GM12878 (cell line): ENCODE measurements around the gene ESYT2. TPM values are rescaled to one million over a fixed set of nuclear protein-coding genes. Genes with fewer than 3 reads are reported as not detected.

Source experiments
- ATAC-seq: fragments of 200-7000 bp; cut with Tn5 transposase; 3 replicates; pipeline ENCODE4 v1.9.1; 2020; ENCODE audit warnings: mild to moderate bottlenecking, moderate library complexity
- BruUV-seq: library from RNA; stranded (reverse); fragments of 400-500 nt; replicated peaks from 2 replicates; lab custom pipeline; 2021; lab: Mats Ljungman, UMichigan
- CTCF ChIA-PET: fragments of 300-600 bp; sonication (Branson Sonifier 250); formaldehyde crosslinking; extraction: SDS; loops from one replicate; lab custom pipeline; 2021; ENCODE audit warnings: inconsistent platforms; lab: Yijun Ruan, JAX
- POLR2A ChIA-PET: fragments of 350-600 bp; formaldehyde crosslinking; extraction: SDS; loops from one replicate; lab custom pipeline; 2021; ENCODE audit warnings: inconsistent platforms; lab: Charles Lee
- RAD21 ChIA-PET: fragments of 300-600 bp; sonication (Branson Sonifier 250); formaldehyde crosslinking; loops from one replicate; lab custom pipeline; 2023; ENCODE audit warnings: antibody characterized with exemption; ENCODE audit not compliant: unreplicated experiment; lab: Charles Lee
- SMC1A ChIA-PET: fragments of 300-600 bp; sonication (Branson Sonifier 250); formaldehyde crosslinking; loops from one replicate; lab custom pipeline; 2023; ENCODE audit not compliant: unreplicated experiment, uncharacterized antibody; lab: Charles Lee
- DNase-seq: peaks from one replicate; pipeline ENCODE4 v3.0.0-alpha.2; 2011; ENCODE audit warnings: low read depth, low spot score
- FAIRE-seq: peaks from 3 replicates; lab custom pipeline; 2011; peaks lifted over from hg19 to GRCh38; lab: Jason Lieb, UNC
- H2AFZ ChIP-seq: 2 replicates; pipeline ENCODE4 v1.6.0; 2011; ENCODE audit warnings: low read depth, low read length, control low read depth; ENCODE audit not compliant: control insufficient read depth
- H3K27ac ChIP-seq: 2 replicates; pipeline ENCODE4 v1.5.1; 2011; ENCODE audit warnings: control low read depth; ENCODE audit not compliant: control insufficient read depth, insufficient read depth
- H3K27me3 ChIP-seq, 2 experiments: replicated peaks in 1 of 2; 2 replicates each; pipeline versions ENCODE4 v1.6.0 to v1.6.1; 2011; ENCODE audit warnings: low read length in 1 of 2; ENCODE audit not compliant: control insufficient read depth in 2 of 2, insufficient read depth in 2 of 2
- H3K36me3 ChIP-seq, 2 experiments: 2 replicates each; pipeline ENCODE4 v1.5.1; 2011; ENCODE audit warnings: low read length in 1 of 2; ENCODE audit not compliant: control insufficient read depth in 2 of 2, insufficient read depth in 2 of 2
- H3K4me1 ChIP-seq: 2 replicates; pipeline ENCODE4 v1.6.1; 2011; ENCODE audit warnings: mild to moderate bottlenecking, low read length, moderate library complexity, mixed read lengths; ENCODE audit not compliant: control insufficient read depth, insufficient read depth
- H3K4me2 ChIP-seq: 2 replicates; pipeline ENCODE4 v1.6.0; 2011; ENCODE audit warnings: control low read depth; ENCODE audit not compliant: control insufficient read depth, insufficient read depth
- H3K4me3 ChIP-seq: fragments of 200-600 bp; sonication (generic); 2 replicates; pipeline ENCODE4 v1.5.1; 2016
- H3K79me2 ChIP-seq: 2 replicates; pipeline ENCODE4 v1.6.0; 2011; ENCODE audit warnings: low read length; ENCODE audit not compliant: control insufficient read depth, insufficient read depth
- H3K9ac ChIP-seq: 2 replicates; pipeline ENCODE4 v1.8.0; 2011; ENCODE audit warnings: low read length, control low read depth, mixed read lengths; ENCODE audit not compliant: control insufficient read depth, insufficient read depth
- H3K9me3 ChIP-seq: replicated peaks from 3 replicates; pipeline ENCODE4 v1.5.1; 2011; ENCODE audit warnings: mild to moderate bottlenecking, low read length; ENCODE audit not compliant: control insufficient read depth, insufficient read depth
- H4K20me1 ChIP-seq: 2 replicates; pipeline ENCODE4 v1.6.0; 2011; ENCODE audit not compliant: control insufficient read depth, insufficient read depth
- CBX5 ChIP-seq: sonication (generic); IDR thresholded peaks from 2 replicates; pipeline ENCODE4 v1.6.1; 2016; ENCODE audit warnings: low read depth, moderate library complexity, mild to moderate bottlenecking, inconsistent platforms
- DPF2 ChIP-seq: fragments of 450-650 bp; IDR thresholded peaks from 2 replicates; pipeline ENCODE4 v1.6.1; 2017; ENCODE audit warnings: mild to moderate bottlenecking
- EP300 ChIP-seq, 2 experiments: fragments of 150-350 bp in 1 of 2; IDR thresholded peaks; 2 replicates each; pipeline ENCODE4 v1.6.1; 2011 to 2012; ENCODE audit warnings: low read depth in 2 of 2, low read length in 2 of 2, borderline replicate concordance in 1 of 2, improper control_type of control experiment in 1 of 2, inconsistent platforms in 1 of 2; ENCODE audit not compliant: control insufficient read depth in 1 of 2
- HDAC2 ChIP-seq: fragments of 200-600 bp; sonication (generic); IDR thresholded peaks from 2 replicates; pipeline ENCODE4 v1.6.1; 2017
- IKZF1 ChIP-seq: fragments of 450-650 bp; conservative IDR thresholded peaks from 2 replicates; pipeline ENCODE4 v1.6.1; 2017; ENCODE audit warnings: antibody characterized with exemption, mild to moderate bottlenecking
- JUNB ChIP-seq: IDR thresholded peaks from 2 replicates; pipeline ENCODE4 v1.6.1; 2016; ENCODE audit warnings: antibody characterized with exemption, mild to moderate bottlenecking
- KDM1A ChIP-seq: fragments of 200-600 bp; sonication (generic); IDR thresholded peaks from 2 replicates; pipeline ENCODE4 v1.6.1; 2016; ENCODE audit warnings: borderline replicate concordance
- PAX5 ChIP-seq: IDR thresholded peaks from 2 replicates; pipeline ENCODE4 v1.6.1; 2011; ENCODE audit warnings: low read depth, low read length, borderline replicate concordance
- WRNIP1 ChIP-seq: IDR thresholded peaks from 2 replicates; pipeline ENCODE4 v1.6.1; 2011; ENCODE audit warnings: low read depth, low read length, improper control_type of control experiment, borderline replicate concordance
- WGBS: methylation state at CpG from one replicate; pipeline ENCODE4 v1.1.6; 2016; ENCODE audit warnings: low lambda C conversion rate; ENCODE audit not compliant: insufficient replicate concordance, insufficient coverage; ENCODE audit errors: missing lambda C conversion rate; 5-methylcytosine and 5-hydroxymethylcytosine counted together
- in situ Hi-C: fragments of 300-500 bp; cut with MboI; formaldehyde crosslinking; loops from 9 replicates; pipeline ENCODE4 v1.14.3; 2018; ENCODE audit warnings: mixed read lengths
- intact Hi-C: fragments of 100-400 bp; cut with micrococcal nuclease; formaldehyde crosslinking; loops from one replicate; pipeline ENCODE4 v1.14.2; 2022; ENCODE audit not compliant: unreplicated experiment
- polyA plus RNA-seq, 11 experiments: library from polyadenylated mRNA; depleted of rRNA in 4 of 11; unstranded in 6 of 11; stranded (reverse) in 5 of 11; fragments of >200 nt; fragmentation: Nextera tagmentation in 4 of 11; fragmentation: Illumina TruSeq in 1 of 11; extraction: Ambion mirVana in 4 of 11; extraction: Trizol in 1 of 11; gene quantifications; 1 replicate in 1 of 11; 2 replicates in 10 of 11; pipeline versions ENCODE4 v1.2.1 to v1.2.3, GENCODE V29; 2011 to 2016; ENCODE audit warnings: inconsistent platforms in 2 of 11, missing spikeins in 2 of 11, low read depth in 1 of 11
- total RNA-seq, 4 experiments: library from RNA; depleted of rRNA in 3 of 4; stranded (reverse); fragments of >200 nt in 3 of 4; fragmentation: Illumina TruSeq in 1 of 4; extraction: Trizol in 1 of 4; gene quantifications; 2 replicates each; pipeline versions ENCODE4 v1.2.1 to v1.2.3, GENCODE V29; 2013 to 2021
- TF ChIP-seq, protein P1 (sequence below): fragments of 450-650 bp; formaldehyde crosslinking; IDR thresholded peaks from 2 replicates; pipeline ENCODE4 v1.4.0; 2022; ENCODE audit warnings: mild to moderate bottlenecking, moderate library complexity
- TF ChIP-seq, protein P2 (sequence below): IDR thresholded peaks from 2 replicates; pipeline ENCODE4 v1.6.1; 2011; ENCODE audit warnings: mild to moderate bottlenecking, low read depth, low read length, moderate library complexity; ENCODE audit not compliant: insufficient replicate concordance

The ESYT2 gene
- total and polyA plus RNA-seq, 10 of the 15 experiments (the other 5 are each of a cell fraction or from before 2014, with no cell fraction given), result 1.9 to 44.6 (median 21.4) TPM

DNA sequence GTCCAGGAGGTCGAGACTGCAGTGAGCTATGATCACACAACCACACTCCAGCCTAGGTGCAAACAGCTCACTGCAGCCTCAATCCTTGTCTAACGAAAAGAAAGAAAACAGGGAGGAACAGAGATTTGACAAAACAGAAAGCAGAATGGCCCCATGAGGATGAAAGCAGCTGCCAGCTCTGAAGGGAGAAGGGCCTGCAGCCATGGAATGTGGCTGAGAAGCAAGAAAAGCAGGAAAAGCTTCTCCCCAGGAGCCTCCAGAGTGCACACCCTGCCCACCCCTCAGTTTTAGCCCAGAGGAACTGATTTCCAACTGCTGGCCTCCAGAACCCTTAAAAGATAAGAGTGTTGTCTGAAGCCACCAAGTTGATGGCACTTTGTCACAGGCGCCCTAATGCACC, 13.0 kb downstream of the ESYT2 start (continued):
- TF ChIP-seq, protein P1, sequence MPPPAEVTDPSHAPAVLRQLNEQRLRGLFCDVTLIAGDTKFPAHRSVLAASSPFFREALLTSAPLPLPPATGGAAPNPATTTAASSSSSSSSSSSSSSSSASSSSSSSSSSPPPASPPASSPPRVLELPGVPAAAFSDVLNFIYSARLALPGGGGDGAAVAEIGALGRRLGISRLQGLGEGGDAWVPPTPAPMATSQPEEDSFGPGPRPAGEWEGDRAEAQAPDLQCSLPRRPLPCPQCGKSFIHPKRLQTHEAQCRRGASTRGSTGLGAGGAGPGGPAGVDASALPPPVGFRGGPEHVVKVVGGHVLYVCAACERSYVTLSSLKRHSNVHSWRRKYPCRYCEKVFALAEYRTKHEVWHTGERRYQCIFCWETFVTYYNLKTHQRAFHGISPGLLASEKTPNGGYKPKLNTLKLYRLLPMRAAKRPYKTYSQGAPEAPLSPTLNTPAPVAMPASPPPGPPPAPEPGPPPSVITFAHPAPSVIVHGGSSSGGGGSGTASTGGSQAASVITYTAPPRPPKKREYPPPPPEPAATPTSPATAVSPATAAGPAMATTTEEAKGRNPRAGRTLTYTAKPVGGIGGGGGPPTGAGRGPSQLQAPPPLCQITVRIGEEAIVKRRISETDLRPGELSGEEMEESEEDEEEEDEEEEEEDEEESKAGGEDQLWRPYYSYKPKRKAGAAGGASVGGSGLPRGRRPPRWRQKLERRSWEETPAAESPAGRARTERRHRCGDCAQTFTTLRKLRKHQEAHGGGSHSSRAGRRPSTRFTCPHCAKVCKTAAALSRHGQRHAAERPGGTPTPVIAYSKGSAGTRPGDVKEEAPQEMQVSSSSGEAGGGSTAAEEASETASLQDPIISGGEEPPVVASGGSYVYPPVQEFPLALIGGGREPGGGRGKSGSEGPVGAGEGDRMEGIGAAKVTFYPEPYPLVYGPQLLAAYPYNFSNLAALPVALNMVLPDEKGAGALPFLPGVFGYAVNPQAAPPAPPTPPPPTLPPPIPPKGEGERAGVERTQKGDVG (CRISPR knock-in tag), result no peak

DNA sequence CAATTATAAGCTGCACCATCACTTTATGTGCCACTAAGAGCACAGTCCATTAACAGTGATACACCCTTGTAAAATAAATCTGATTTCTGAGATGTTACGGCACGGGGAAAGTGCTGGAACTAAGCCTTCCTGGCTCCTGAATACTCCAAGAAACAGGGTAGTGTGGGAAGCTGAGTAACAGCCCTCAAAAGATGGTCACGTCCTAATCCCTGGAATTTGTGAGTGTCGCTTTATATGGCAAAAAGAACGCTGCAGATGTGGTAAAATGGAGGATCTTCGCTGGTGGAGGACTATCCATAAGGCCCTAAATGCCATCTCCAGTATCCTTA, 13.5 kb downstream of the ESYT2 start:
- intact Hi-C loops (no loop called here), in situ Hi-C loops (no loop called here)
- Histone ChIP-seq H3K4me3 (no peak overlapping the region), H3K27ac (no peak overlapping the region), H3K27me3 (no peaks in the 10 kb centered on the region), H2AFZ (no peak overlapping the region), H3K79me2 (peaks cover 34% of the 10 kb centered on the region), H3K4me1 (peaks cover 6% of the 10 kb centered on the region; the same call in 1 of the 2 replicates), H3K4me2 (no peak overlapping the region), H3K9ac (no peak overlapping the region), H4K20me1 (no peaks in the 10 kb centered on the region), H3K36me3 (no peaks in the 10 kb centered on the region; a peak in 1 of 4 replicates), H3K9me3 (no peaks in the 10 kb centered on the region)
- ChIA-PET CTCF (interaction anchor here (0.6 to 3.2 kb wide), 4 partner anchors 9 to 161 kb away, joined by 3 to 12 read pairs (median 4); partner anchors contain the start of gene ESYT2), RAD21 (no interaction called here), POLR2A (interaction anchor here (1.4 to 1.6 kb wide), 2 partner anchors 11 to 48 kb away, joined by 3 to 13 read pairs; no protein-coding TSS in a partner anchor), SMC1A (interaction anchor here (0.6 to 1.7 kb wide), 5 partner anchors 9 to 161 kb away, joined by 3 to 7 read pairs (median 4); no protein-coding TSS in a partner anchor)
- WGBS, result 98% methylated on average over 6 of the region's 6 CpGs
- FAIRE-seq (no peak), ATAC-seq (no peak), DNase-seq (no peak)
- no TSS peak for BruUV-seq
- TF ChIP-seq KDM1A, result no peak
- no peak for TF ChIP-seq CBX5
- TF ChIP-seq, protein P2, sequence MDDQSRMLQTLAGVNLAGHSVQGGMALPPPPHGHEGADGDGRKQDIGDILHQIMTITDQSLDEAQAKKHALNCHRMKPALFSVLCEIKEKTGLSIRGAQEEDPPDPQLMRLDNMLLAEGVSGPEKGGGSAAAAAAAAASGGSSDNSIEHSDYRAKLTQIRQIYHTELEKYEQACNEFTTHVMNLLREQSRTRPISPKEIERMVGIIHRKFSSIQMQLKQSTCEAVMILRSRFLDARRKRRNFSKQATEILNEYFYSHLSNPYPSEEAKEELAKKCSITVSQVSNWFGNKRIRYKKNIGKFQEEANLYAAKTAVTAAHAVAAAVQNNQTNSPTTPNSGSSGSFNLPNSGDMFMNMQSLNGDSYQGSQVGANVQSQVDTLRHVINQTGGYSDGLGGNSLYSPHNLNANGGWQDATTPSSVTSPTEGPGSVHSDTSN, result no peak
- no peak for TF ChIP-seq DPF2
- no peak for TF ChIP-seq HDAC2
- TF ChIP-seq PAX5, result no peak
- TF ChIP-seq JUNB, result no peak
- TF ChIP-seq IKZF1, result no peak
- TF ChIP-seq EP300 (IDR thresholded peaks at IDR 0.05; ENCODE audit: borderline replicate concordance in 1 of 2, control insufficient read depth in 1 of 2, low read depth in 2 of 2, low read length in 2 of 2), result no peak
- no peak for TF ChIP-seq WRNIP1
